HG03103 (cell line): ENCODE data around the gene TFPI.

Experiments
- ATAC-seq: cut with Tn5 transposase; IDR thresholded peaks from one replicate; pipeline ENCODE4 v1.9.1; 2021; ENCODE audit warnings: low read depth; ENCODE audit not compliant: unreplicated experiment

TFPI gene

DNA sequence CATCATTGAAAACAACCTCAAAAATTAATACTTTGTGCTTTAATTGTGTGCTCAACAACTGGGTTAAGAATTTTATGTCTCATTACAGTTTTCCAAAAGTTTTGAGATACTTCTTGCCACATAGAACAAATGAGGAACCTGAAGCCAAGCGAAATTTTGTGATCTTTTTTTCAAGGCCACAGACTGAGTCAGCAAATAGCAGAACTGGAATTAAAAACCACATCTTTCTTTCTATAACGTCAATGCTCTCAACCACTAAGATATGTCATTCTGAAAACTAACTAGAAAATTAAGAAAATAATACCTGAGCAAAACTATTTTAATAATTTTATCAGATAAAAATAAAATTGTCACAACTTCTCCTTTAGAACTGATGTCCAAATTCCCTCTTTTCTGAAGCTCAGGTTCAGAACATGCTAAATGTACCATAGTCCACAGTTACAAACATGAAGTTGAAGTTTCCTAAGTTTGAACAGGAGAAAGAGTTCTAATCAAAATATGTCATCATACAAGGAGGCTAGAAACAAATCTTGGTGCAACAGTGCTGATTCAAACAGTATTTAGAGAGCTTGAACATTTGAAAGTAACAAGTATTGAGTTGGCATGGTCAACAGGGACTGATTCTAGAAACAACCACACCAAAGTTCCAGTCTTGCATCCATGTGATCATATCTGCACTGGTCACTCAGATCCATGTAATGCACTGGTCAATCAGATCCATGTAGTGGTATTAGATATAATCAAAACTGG lies 78.6 kb downstream of the TFPI start:
- peak; percentile 77 for ATAC-seq

GRCh38 chr2:187470698-187471097 lies 83.5 kb downstream of the TFPI start:
- ATAC-seq, result no peak

DNA sequence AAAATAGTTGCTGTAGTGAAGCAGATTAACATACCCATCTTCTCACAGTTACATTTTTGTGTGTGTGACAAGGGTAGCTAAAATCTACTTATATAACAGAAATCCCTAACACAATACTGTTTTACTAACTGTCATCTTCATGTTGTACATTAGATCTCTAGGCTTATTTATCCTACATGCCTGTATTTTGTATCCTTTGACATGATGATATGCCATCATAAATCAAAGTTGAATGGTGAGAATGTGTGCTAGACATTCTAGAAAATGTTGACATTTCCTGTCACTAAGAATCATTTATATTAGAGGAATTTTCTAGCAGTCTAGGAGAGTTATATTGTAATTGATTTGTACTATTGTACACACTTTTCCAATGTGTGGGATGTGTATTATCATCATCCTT lies 84.7 kb downstream of the TFPI start:
- no peak for ATAC-seq

DNA sequence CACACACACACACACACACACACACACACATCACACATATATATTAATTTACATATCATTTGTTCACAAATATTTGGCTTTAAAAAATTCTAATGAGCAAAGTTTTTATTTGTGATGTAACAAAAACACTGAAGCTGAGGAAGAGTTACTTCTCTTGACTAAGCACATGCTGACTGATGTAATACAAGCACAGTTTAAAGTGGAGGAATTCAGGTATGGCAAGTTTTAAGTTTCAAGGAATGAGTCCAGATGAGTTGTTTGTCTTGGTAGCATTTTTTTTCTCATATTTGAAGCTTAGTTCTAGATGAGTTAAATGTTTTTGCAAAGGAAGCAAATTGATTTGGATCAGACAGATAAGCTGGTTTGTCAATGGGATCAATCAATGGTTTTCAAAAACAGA lies 86.0 kb downstream of the TFPI start:
- no peak for ATAC-seq

DNA sequence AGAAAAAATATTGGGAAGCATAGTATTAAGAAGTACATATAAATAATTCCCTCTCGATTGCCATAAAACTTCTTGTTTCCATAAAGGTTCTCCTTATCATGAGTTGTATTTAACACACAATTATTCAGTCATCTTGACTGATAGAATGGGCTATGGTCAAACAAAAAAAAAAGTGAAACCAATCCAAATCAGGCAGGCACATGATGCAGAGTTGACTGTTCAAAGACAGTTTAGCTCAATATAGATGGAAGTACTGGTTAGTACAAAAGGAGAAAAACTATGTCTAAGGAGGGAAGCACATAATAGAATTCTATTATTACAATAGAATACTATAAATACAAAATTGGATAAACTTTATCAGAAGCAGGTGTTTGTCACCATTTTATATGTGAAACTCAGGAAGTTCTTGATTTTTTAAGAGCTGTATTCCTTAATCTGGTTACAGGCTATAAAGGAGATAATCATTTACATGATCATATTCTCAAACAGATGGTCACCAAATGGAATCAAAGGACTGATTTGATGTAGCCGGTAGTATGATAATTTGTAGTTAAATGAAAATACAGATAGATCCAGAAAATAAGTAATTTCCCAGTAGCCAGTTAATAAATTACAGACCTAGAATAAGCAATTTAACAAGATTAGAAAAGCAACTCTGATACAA lies 88.0 kb downstream of the TFPI start:
- ATAC-seq, result no peak

DNA sequence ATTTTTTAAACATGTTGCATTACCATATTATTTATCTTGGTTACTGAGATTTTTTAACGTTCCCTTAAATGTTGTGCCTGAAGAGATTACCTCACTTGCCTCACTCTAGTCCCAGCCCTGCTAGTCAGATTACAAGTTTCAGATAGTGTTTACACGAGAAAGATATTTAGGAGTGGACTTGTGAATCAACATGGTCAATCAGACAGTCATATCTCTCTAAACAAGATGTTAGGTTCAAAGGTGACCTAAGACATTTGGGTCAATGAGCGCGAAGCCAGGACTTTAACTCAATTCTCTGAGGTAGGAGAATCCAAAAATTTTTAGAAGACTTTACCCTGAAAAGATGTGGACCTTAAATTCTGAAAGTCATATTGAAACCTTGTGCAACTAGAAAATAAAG lies 91.4 kb downstream of the TFPI start:
- ATAC-seq, result no peak

- ATAC-seq, result no peak
Measured at GRCh38 chr2:187461294-187462261, 92.7 kb downstream of the TFPI start.

DNA sequence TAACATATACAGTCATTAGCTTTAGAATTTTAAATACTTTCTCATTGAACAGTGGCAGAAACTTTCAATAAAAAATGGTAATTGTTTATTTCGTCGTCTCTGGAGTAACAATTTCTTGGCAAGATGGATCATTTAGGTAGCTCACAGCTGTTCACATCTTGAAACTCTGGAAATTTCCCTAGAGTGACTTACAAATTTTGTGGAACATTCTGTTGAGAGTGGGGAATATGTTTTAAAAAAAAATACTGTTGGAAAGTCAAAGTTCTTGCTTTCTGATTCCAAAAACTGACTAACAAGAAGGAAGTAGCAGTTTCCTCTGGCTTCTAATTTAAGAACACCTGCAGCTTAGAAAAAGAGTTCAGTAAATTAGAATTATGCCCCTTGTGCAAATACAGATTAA lies 95.0 kb downstream of the TFPI start:
- ATAC-seq, result no peak

DNA sequence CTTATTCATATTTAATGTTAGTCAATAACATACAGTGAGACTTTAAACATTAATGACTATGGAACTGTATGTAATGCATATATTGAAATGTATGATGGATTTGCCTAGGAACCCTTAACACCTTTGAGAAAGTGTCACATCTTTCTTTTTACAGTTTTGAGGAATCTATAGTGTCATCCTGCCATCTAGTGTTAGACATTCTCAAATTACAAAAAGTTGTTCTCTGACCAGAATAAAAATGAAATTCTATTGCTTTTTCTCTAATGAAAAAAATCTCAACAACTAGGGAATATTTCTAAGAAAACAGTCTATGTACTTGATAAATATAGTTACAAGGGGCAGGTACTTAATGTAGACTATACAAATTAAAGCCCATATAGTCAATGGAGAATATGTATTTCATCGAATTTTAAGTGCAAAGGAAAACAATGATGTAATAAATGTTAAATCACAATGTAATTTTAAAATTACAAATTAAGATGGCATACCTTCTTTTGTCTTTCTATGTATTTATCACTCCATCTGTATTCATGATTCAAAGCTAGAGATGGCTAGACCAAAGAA lies 101.1 kb downstream of the TFPI start:
- no peak for ATAC-seq

DNA sequence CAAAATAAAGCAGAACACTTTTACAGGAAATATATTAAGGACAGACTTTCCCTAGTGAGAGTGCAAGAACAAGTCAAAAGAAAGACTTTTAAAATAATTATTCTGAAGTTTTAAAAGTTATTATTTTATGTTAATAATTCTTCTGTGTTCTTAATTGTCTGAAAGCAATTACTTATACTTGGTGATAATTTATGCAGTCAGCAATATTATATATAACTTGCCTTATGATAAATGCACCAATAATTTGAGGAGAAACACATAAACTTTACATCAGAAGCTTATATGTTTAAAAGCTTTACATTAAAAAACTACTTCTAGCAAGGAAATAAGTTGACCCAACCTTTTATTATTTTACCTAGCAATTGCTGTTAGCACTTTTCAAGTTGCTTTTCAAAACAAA lies 102.7 kb downstream of the TFPI start:
- ATAC-seq, result no peak

GRCh38 chr2:187447336-187447735 lies 106.9 kb downstream of the TFPI start:
- ATAC-seq, result no peak

- ATAC-seq, result no peak
Measured at GRCh38 chr2:187446711-187447110, 107.5 kb downstream of the TFPI start.

DNA sequence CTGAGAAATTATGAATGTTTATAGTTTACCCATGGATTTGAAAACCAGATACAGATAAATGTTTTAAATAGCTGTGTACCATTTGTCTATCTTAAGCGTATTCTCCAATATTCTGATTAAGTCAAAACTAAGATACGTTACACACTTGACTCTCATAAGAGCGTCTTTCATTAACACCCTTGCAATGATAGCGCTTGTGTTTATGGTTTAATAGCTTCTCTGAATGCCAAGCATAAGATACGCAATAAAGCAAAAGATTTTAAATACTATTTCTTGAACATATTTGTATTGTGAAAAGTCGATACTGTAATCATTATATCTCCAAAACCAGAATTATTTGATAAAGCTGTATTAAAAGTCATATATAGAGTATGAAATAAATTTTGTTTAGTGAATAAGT lies 109.2 kb downstream of the TFPI start:
- no peak for ATAC-seq

DNA sequence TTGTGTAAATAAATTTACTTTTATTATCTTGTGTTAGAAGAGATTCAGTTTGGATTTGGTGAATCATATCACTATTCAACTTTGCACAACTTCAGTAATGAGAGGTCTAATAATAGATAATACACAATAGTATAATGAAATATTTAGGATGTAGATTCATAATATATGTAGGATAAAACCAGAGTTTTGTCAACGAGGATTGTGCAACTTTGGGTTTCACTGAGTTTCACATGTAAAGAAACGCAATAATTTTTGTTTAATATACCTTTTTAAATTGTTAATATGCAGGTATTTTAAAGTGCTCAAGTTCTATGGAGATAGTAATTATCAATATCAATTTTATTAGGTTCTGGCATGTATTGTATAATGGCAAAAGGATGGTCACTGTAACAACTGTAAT lies 111.5 kb downstream of the TFPI start:
- ATAC-seq, result no peak

GRCh38 chr2:187442378-187442777 lies 111.9 kb downstream of the TFPI start:
- ATAC-seq, result no peak

- no peak for ATAC-seq
Measured at GRCh38 chr2:187440101-187440675, 114.0 kb downstream of the TFPI start.

GRCh38 chr2:187438455-187438854 lies 115.8 kb downstream of the TFPI start:
- ATAC-seq, result no peak

DNA sequence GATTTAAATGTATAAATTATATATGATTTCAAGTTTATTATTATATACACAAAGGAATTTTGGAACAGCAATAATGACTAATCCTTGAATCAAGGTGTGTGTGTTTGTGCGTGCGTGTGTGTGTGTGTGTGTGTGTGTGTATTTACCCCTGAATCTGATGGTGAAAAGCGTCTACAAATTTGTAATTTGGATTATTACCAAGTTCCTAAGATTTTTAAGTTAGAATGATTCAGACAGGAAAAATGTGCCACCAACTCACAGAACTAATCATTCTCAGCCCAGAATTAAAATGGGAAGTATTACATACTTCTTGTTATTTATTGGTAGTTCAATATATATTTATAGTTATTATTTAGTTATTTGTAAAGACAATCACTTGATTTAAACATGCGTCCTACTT lies 118.5 kb downstream of the TFPI start:
- no peak for ATAC-seq

GRCh38 chr2:187435078-187435477 lies 119.2 kb downstream of the TFPI start:
- ATAC-seq, result no peak

DNA sequence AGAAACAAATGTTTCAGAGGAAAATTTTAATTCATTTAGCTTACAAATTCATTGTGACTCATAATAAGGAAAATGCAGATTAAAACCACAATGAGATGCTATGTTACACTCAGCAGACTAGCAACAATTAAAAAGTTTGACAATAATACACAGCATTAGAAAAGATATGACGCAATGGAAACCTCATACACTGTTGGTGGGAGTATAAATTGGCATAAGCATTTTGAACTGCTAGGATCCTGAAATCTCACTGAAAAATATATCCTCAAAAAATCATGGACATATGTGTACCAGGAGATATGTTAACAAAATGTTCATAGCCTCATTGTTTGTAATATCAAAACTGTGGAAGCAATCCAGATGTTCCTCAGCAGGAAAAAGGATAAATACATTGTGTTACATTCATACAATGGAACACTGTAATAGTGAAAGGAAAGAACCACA lies 119.9 kb downstream of the TFPI start:
- ATAC-seq, result no peak
